ENCODE data around the gene HS6ST1.

- TF ChIP-seq CTCF (IDR thresholded peaks at IDR 0.05), result no peak
- TF ChIP-seq EZH2 (IDR thresholded peaks at IDR 0.05), result no peak
Measured at GRCh38 chr2:128366713-128367511, 48.2 kb upstream of the HS6ST1 start.

Data from neural progenitor cell (in vitro differentiated cells).